HG03354 (cell line): ENCODE measurements around the gene NR2C1.
"Not testable (repeated sequence)": the region's sequence is repeated elsewhere in the genome, so short reads cannot be mapped to it uniquely, and the experiment has no call there.

Experiments used
- ATAC-seq: cut with Tn5 transposase; IDR thresholded peaks from one replicate; pipeline ENCODE4 v1.9.1; 2021; ENCODE audit warnings: mild to moderate bottlenecking; ENCODE audit not compliant: unreplicated experiment, poor library complexity, severe bottlenecking

NR2C1 gene

GRCh38 chr12:95072900-95073697 is at the start of gene NR2C1:
TSS of gene NR2C1 (minus strand) at chr12:95073618. CDS start at chr12:95067384, 6,234 bp downstream.
- ATAC-seq = peak; percentile 96

- ATAC-seq = no peak
Measured at GRCh38 chr12:95118788-95119179, 45.4 kb upstream of the NR2C1 start.

GRCh38 chr12:95118138-95118787 is 44.8 kb upstream of the NR2C1 start:
- ATAC-seq = no peak

- ATAC-seq = peak; percentile 90
Measured at GRCh38 chr12:95117178-95117599, 43.8 kb upstream of the NR2C1 start.

- peak; percentile 69 for ATAC-seq
Measured at GRCh38 chr12:95116773-95117172, 43.4 kb upstream of the NR2C1 start.

- no peak for ATAC-seq
Measured at GRCh38 chr12:95116341-95116740, 42.9 kb upstream of the NR2C1 start.

GRCh38 chr12:95115641-95116040 is 42.2 kb upstream of the NR2C1 start:
- no peak for ATAC-seq

GRCh38 chr12:95114766-95115405 is 41.5 kb upstream of the NR2C1 start:
- ATAC-seq = no peak

GRCh38 chr12:95107362-95107761 is 33.9 kb upstream of the NR2C1 start:
- ATAC-seq = no peak

GRCh38 chr12:95105540-95105939 is 32.1 kb upstream of the NR2C1 start:
- ATAC-seq = no peak

- no peak for ATAC-seq
Measured at GRCh38 chr12:95104919-95105452, 31.6 kb upstream of the NR2C1 start.

- ATAC-seq = peak; percentile 99
Measured at GRCh38 chr12:95102916-95103671, 29.7 kb upstream of the NR2C1 start.

- not testable (repeated sequence) for ATAC-seq
Measured at GRCh38 chr12:95101957-95102356, 28.5 kb upstream of the NR2C1 start.

GRCh38 chr12:95100264-95101190 is 27.1 kb upstream of the NR2C1 start:
- no peak for ATAC-seq

- ATAC-seq = no peak
Measured at GRCh38 chr12:95099270-95099790, 25.9 kb upstream of the NR2C1 start.

- no peak for ATAC-seq
Measured at GRCh38 chr12:95096852-95097251, 23.4 kb upstream of the NR2C1 start.

GRCh38 chr12:95096378-95096777 is 23.0 kb upstream of the NR2C1 start:
- ATAC-seq = no peak

- ATAC-seq = not testable (repeated sequence)
Measured at GRCh38 chr12:95095866-95096265, 22.4 kb upstream of the NR2C1 start.
